Activated CD8-positive, alpha-beta memory T cell treated with anti-CD3 and anti-CD28 coated beads, Interleukin-2, amount 50 U/mL, for 48 hours (primary cell): ENCODE data around the gene DCN.

Experiments
- DNase-seq: peaks from one replicate; pipeline ENCODE4 v3.0.0-alpha.2; 2020

DCN gene

GRCh38 chr12:91183551-91183950 lies 934 bp upstream of the DCN start:
- DNase-seq, result no peak

GRCh38 chr12:91180582-91181395 lies 1.8 kb downstream of the DCN start:
- no peak for DNase-seq

- no peak for DNase-seq
Measured at GRCh38 chr12:91179966-91180561, 2.6 kb downstream of the DCN start.

- DNase-seq, result no peak
Measured at GRCh38 chr12:91179315-91179714, 3.3 kb downstream of the DCN start.

GRCh38 chr12:91178781-91179180 lies 3.8 kb downstream of the DCN start:
- DNase-seq, result no peak

- no peak for DNase-seq
Measured at GRCh38 chr12:91178139-91178561, 4.5 kb downstream of the DCN start.

GRCh38 chr12:91177381-91177780 lies 5.2 kb downstream of the DCN start:
- DNase-seq, result no peak

GRCh38 chr12:91176915-91177314 lies 5.7 kb downstream of the DCN start:
- DNase-seq, result no peak

GRCh38 chr12:91176358-91176757 lies 6.3 kb downstream of the DCN start:
- DNase-seq, result no peak

- no peak for DNase-seq
Measured at GRCh38 chr12:91173124-91173523, 9.5 kb downstream of the DCN start.

GRCh38 chr12:91172096-91172495 lies 10.5 kb downstream of the DCN start:
- no peak for DNase-seq

GRCh38 chr12:91171476-91171875 lies 11.1 kb downstream of the DCN start:
- DNase-seq, result no peak

GRCh38 chr12:91163116-91163515 lies 19.5 kb downstream of the DCN start:
- DNase-seq, result no peak

GRCh38 chr12:91161009-91161408 lies 21.6 kb downstream of the DCN start:
- no peak for DNase-seq

GRCh38 chr12:91155990-91156389 lies 26.6 kb downstream of the DCN start:
- no peak for DNase-seq

GRCh38 chr12:91154131-91154530 lies 28.5 kb downstream of the DCN start:
- no peak for DNase-seq

GRCh38 chr12:91144053-91144452 lies 38.6 kb downstream of the DCN start:
- DNase-seq, result no peak

- no peak for DNase-seq
Measured at GRCh38 chr12:91143206-91143605, 39.4 kb downstream of the DCN start.

- no peak for DNase-seq
Measured at GRCh38 chr12:91142221-91142631, 40.4 kb downstream of the DCN start.

GRCh38 chr12:91140026-91140931 lies 42.3 kb downstream of the DCN start:
- DNase-seq, result no peak

- no peak for DNase-seq
Measured at GRCh38 chr12:91139286-91139685, 43.3 kb downstream of the DCN start.

GRCh38 chr12:91138337-91138920 lies 44.2 kb downstream of the DCN start:
- DNase-seq, result no peak

GRCh38 chr12:91133871-91134270 lies 48.7 kb downstream of the DCN start:
- DNase-seq, result no peak
